Measurements from ENCODE around the gene SRD5A1.

Gene SRD5A1

DNA sequence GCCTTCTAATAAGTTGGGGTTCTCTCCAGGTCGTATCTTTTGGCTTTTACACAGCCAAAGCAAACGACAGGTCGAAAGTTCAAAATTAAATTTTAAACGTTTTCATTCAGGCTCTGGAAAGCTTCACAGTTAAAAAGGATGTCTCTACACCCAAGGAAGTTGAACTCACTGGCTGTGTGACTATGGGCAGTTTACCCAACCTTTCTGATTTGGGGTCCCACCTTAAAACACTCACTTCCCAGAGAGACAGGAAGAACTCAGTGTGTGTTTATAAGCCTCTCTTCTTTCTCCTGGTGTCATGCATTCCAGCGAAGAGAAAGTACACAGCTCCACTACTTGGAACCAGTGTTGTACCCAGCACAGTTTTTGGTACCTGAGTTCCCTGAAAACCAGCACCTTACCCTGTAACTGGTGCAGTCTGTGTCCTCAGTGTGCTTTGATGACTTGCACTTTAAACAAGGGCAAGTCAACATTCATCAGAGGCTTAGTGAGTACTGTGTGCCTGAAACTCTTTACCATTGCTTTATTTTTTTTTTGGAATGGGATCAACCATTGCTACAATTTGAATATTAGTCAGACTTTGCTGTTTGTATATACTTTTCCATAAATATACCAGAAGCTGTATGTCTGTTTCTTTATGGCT, 1.7 kb downstream of the SRD5A1 start:
- H3K4me1 ChIP-seq (ENCODE audit: low read depth, poor library complexity, severe bottlenecking): peaks cover 32% of the 10 kb centered on the region
- no peaks in the 10 kb centered on the region for H3K27me3 ChIP-seq (ENCODE audit: insufficient read depth, low read depth)
- no peak overlapping the region for H3K9ac ChIP-seq
- H4K20me1 ChIP-seq (ENCODE audit: insufficient read depth): 0 out of 2 replicates have a peak, but pooled peaks cover 5% of the 10 kb centered on the region
- H2AFZ ChIP-seq (ENCODE audit: low read depth): no peak overlapping the region
- H3K79me2 ChIP-seq (ENCODE audit: insufficient read depth, low read depth): peaks cover 49% of the 10 kb centered on the region
- peak overlapping the region; percentile 82 for H3K4me2 ChIP-seq
- H3K27ac ChIP-seq: no peak overlapping the region
- no peak overlapping the region for H3K4me3 ChIP-seq (IDR thresholded peaks at IDR 0.05; ENCODE audit: insufficient read depth, low read depth, low read length)
- no peak for TF ChIP-seq CTCF (conservative IDR thresholded peaks at IDR 0.05; ENCODE audit: low read depth, low read length)
- peaks cover 4% of the 10 kb centered on the region; the same call in 1 of the 2 replicates for H3K36me3 ChIP-seq (ENCODE audit: insufficient read depth)

GRCh38 chr5:6636293-6636692, 3.1 kb downstream of the SRD5A1 start:
- H3K79me2 ChIP-seq (ENCODE audit: insufficient read depth, low read depth): peaks cover 35% of the 10 kb centered on the region
- no peak overlapping the region for H3K4me3 ChIP-seq (IDR thresholded peaks at IDR 0.05; ENCODE audit: insufficient read depth, low read depth, low read length)
- H3K9ac ChIP-seq: no peak overlapping the region
- no peak for TF ChIP-seq CTCF (conservative IDR thresholded peaks at IDR 0.05; ENCODE audit: low read depth, low read length)
- no peak overlapping the region for H3K27ac ChIP-seq
- H2AFZ ChIP-seq (ENCODE audit: low read depth): no peak overlapping the region
- peaks cover 26% of the 10 kb centered on the region for H3K4me1 ChIP-seq (ENCODE audit: low read depth, poor library complexity, severe bottlenecking)
- no peak overlapping the region for H3K4me2 ChIP-seq
- H3K27me3 ChIP-seq (ENCODE audit: insufficient read depth, low read depth): no peaks in the 10 kb centered on the region
- no peaks in the 10 kb centered on the region; the same call in 1 of the 2 replicates for H3K36me3 ChIP-seq (ENCODE audit: insufficient read depth)
- 0 out of 2 replicates have a peak, but pooled peaks cover 1% of the 10 kb centered on the region for H4K20me1 ChIP-seq (ENCODE audit: insufficient read depth)

- no peak for TF ChIP-seq CTCF (conservative IDR thresholded peaks at IDR 0.05; ENCODE audit: low read depth, low read length)
- H3K9ac ChIP-seq: no peak overlapping the region
- peaks cover 28% of the 10 kb centered on the region for H3K79me2 ChIP-seq (ENCODE audit: insufficient read depth, low read depth)
These were observed 3.8 kb downstream of the SRD5A1 start for GRCh38 chr5:6637022-6637421.

DNA sequence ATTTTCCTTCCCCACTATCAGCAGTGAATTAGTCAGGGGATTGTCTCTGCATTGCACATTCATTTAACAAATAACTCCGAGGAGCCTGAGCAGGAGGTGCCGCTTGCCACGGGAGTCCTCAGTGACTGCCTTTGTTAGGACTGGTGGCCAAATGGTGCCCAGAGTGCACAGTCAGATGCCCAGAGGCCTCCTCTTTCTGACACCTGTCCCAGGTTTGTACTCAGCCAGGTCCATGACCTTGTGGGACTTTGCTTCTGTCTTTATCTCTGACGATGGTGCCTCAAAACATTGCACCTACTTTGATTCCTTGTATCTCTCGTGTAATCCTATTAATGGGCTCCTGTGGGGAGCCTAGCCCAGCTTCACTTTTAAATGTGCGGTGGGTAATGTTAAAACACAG, 4.3 kb downstream of the SRD5A1 start:
- H3K4me1 ChIP-seq (ENCODE audit: low read depth, poor library complexity, severe bottlenecking): peaks cover 21% of the 10 kb centered on the region
- no peak overlapping the region for H3K4me2 ChIP-seq
- H3K4me3 ChIP-seq (IDR thresholded peaks at IDR 0.05; ENCODE audit: insufficient read depth, low read depth, low read length): no peak overlapping the region
- H3K36me3 ChIP-seq (ENCODE audit: insufficient read depth): no peaks in the 10 kb centered on the region
- no peaks in the 10 kb centered on the region for H4K20me1 ChIP-seq (ENCODE audit: insufficient read depth)
- TF ChIP-seq CTCF (conservative IDR thresholded peaks at IDR 0.05; ENCODE audit: low read depth, low read length): no peak
- no peak overlapping the region for H3K9ac ChIP-seq
- no peaks in the 10 kb centered on the region for H3K27me3 ChIP-seq (ENCODE audit: insufficient read depth, low read depth)
- no peak overlapping the region for H3K27ac ChIP-seq
- H2AFZ ChIP-seq (ENCODE audit: low read depth): no peak overlapping the region
- H3K79me2 ChIP-seq (ENCODE audit: insufficient read depth, low read depth): peaks cover 22% of the 10 kb centered on the region

More at GRCh38 chr5:6637022-6637421, 3.8 kb downstream of the SRD5A1 start:
- Histone ChIP-seq H3K27ac (no peak overlapping the region), H3K4me1 (ENCODE audit: low read depth, poor library complexity, severe bottlenecking) (peaks cover 21% of the 10 kb centered on the region), H2AFZ (ENCODE audit: low read depth) (no peak overlapping the region), H3K36me3 (ENCODE audit: insufficient read depth) (no peaks in the 10 kb centered on the region), H3K4me2 (no peak overlapping the region), H3K27me3 (ENCODE audit: insufficient read depth, low read depth) (no peaks in the 10 kb centered on the region), H3K4me3 (IDR thresholded peaks at IDR 0.05; ENCODE audit: insufficient read depth, low read depth, low read length) (no peak overlapping the region), H4K20me1 (ENCODE audit: insufficient read depth) (no peaks in the 10 kb centered on the region)
